HepG2 (cell line): Measurements from ENCODE around the gene PRR23E. TPM values are rescaled to one million over a fixed set of nuclear protein-coding genes. Genes with fewer than 3 reads are reported as not detected.

Experiments used
- ATAC-seq: fragments of 200-7000 bp; cut with Tn5 transposase; 3 replicates; pipeline ENCODE4 v1.9.1; 2020; ENCODE audit warnings: mild to moderate bottlenecking, moderate library complexity
- BruUV-seq: library from RNA; stranded (reverse); fragments of 400-500 nt; replicated peaks from 2 replicates; lab custom pipeline; 2021; lab: Mats Ljungman, UMichigan
- CTCF ChIA-PET: fragments of 300-600 bp; formaldehyde crosslinking; extraction: SDS; loops from one replicate; lab custom pipeline; 2021; ENCODE audit warnings: low total read pairs, inconsistent platforms, low intra/inter-chr PET ratio; lab: Yijun Ruan, JAX
- POLR2A ChIA-PET: fragments of 350-600 bp; sonication (Branson Sonifier 250); formaldehyde crosslinking; loops from one replicate; lab custom pipeline; 2020; ENCODE audit warnings: antibody characterized with exemption, inconsistent platforms; lab: Yijun Ruan, JAX
- DNase-seq: peaks from one replicate; pipeline ENCODE4 v3.0.0-alpha.2; 2015; ENCODE audit warnings: low spot score
- FAIRE-seq: peaks from 3 replicates; lab custom pipeline; 2011; peaks lifted over from hg19 to GRCh38; lab: Jason Lieb, UNC
- H2AFZ ChIP-seq: one replicate; pipeline ENCODE4 v1.6.1; 2011; ENCODE audit warnings: low read length, inconsistent platforms
- H3K27ac ChIP-seq: fragments of 300-600 bp; 3 replicates; pipeline ENCODE4 v1.8.0; 2011; ENCODE audit warnings: mixed run types, mild to moderate bottlenecking, mixed read lengths, low read length, inconsistent platforms; ENCODE audit not compliant: insufficient read depth; ENCODE audit errors: extremely low read length
- H3K27me3 ChIP-seq, 2 experiments: fragments of 200-600 bp in 1 of 2; 2 replicates in 1 of 2; 3 replicates in 1 of 2; pipeline versions ENCODE4 v1.6.0 to v1.8.0; 2011; ENCODE audit warnings: low read length in 2 of 2, mild to moderate bottlenecking in 2 of 2, moderate library complexity in 2 of 2, inconsistent platforms in 1 of 2; ENCODE audit not compliant: insufficient read depth in 2 of 2, control insufficient read depth in 1 of 2
- H3K36me3 ChIP-seq, 2 experiments: fragments of 200-600 bp in 1 of 2; replicated peaks in 1 of 2; 2 replicates in 1 of 2; 3 replicates in 1 of 2; pipeline versions ENCODE4 v1.5.1 to v1.8.0; 2011; ENCODE audit warnings: low read length in 2 of 2, inconsistent platforms in 1 of 2; ENCODE audit not compliant: insufficient read depth in 2 of 2, control insufficient read depth in 1 of 2
- H3K4me1 ChIP-seq: 2 replicates; pipeline ENCODE4 v1.5.1; 2012; ENCODE audit warnings: low read length, inconsistent platforms; ENCODE audit not compliant: insufficient read depth
- H3K4me2 ChIP-seq: 2 replicates; pipeline ENCODE4 v1.6.0; 2011; ENCODE audit warnings: low read depth, low read length, inconsistent platforms
- H3K4me3 ChIP-seq, 3 experiments: fragments of 200-600 bp in 1 of 3; sonication (generic), shearing (Covaris generic) in 1 of 3; replicated peaks in 1 of 3; 2 replicates each; pipeline ENCODE4 v1.5.1; 2011 to 2016; ENCODE audit warnings: low read length in 3 of 3, inconsistent platforms in 2 of 3, low read depth in 2 of 3, mild to moderate bottlenecking in 2 of 3, control low read depth in 1 of 3, mixed read lengths in 1 of 3; ENCODE audit not compliant: insufficient read depth in 1 of 3
- H3K79me2 ChIP-seq: one replicate; pipeline ENCODE4 v1.6.1; 2011; ENCODE audit warnings: low read length, inconsistent platforms; ENCODE audit not compliant: insufficient read depth
- H3K9ac ChIP-seq: 2 replicates; pipeline ENCODE4 v1.6.0; 2011; ENCODE audit warnings: mild to moderate bottlenecking, low read depth, low read length, inconsistent platforms; ENCODE audit not compliant: insufficient read depth
- H3K9me3 ChIP-seq: 2 replicates; pipeline ENCODE4 v1.5.1; 2012; ENCODE audit warnings: mild to moderate bottlenecking, low read length
- H4K20me1 ChIP-seq: 2 replicates; pipeline ENCODE4 v1.6.0; 2011; ENCODE audit warnings: inconsistent platforms, mild to moderate bottlenecking, low read length, moderate library complexity; ENCODE audit not compliant: insufficient read depth
- RAD51 ChIP-seq: fragments of 450-650 bp; IDR thresholded peaks from 2 replicates; pipeline ENCODE4 v1.6.1; 2016; ENCODE audit warnings: borderline replicate concordance
- USF2 ChIP-seq, 2 experiments: sonication (generic) in 1 of 2; formaldehyde crosslinking in 1 of 2; IDR thresholded peaks; 2 replicates each; pipeline versions ENCODE4 v1.5.1 to v1.6.1; 2011 to 2020; ENCODE audit warnings: borderline replicate concordance in 1 of 2, low read depth in 1 of 2, low read length in 1 of 2, mild to moderate bottlenecking in 1 of 2, missing genetic modification reagents in 1 of 2, moderate library complexity in 1 of 2
- ZNF280D ChIP-seq: sonication (generic); formaldehyde crosslinking; IDR thresholded peaks from 2 replicates; pipeline ENCODE4 v1.5.1; 2020; ENCODE audit warnings: mild to moderate bottlenecking, missing genetic modification reagents
- WGBS: methylation state at CpG from one replicate; pipeline ENCODE4 v1.1.6; 2017; ENCODE audit warnings: low lambda C conversion rate; 5-methylcytosine and 5-hydroxymethylcytosine counted together
- in situ Hi-C: cut with HindIII; loops from 2 replicates; pipeline ENCODE4 v1.10.0; 2017; ENCODE audit warnings: low pct_unique_long_range_greater_than_20kb; ENCODE audit not compliant: extremely low pct_ligation_motif_present
- intact Hi-C: fragments of 100-400 bp; cut with micrococcal nuclease; formaldehyde crosslinking; loops from one replicate; pipeline ENCODE4 v1.10.0; 2022; ENCODE audit not compliant: unreplicated experiment
- polyA plus RNA-seq, 8 experiments: library from polyadenylated mRNA; depleted of rRNA in 3 of 8; stranded (reverse) in 7 of 8; unstranded in 1 of 8; fragments of >200 nt; fragmentation: Illumina TruSeq in 4 of 8; extraction: Trizol in 4 of 8; gene quantifications; 2 replicates each; pipeline versions ENCODE4 v1.2.1 to v1.2.3, GENCODE V29; 2011 to 2016; ENCODE audit warnings: low read depth in 4 of 8, missing spikeins in 1 of 8, mixed read lengths in 1 of 8; ENCODE audit not compliant: insufficient read depth in 1 of 8
- total RNA-seq, 5 experiments: library from RNA; depleted of rRNA; stranded (reverse); fragments of >200 nt; fragmentation: Illumina TruSeq; extraction: Trizol; gene quantifications; 2 replicates each; pipeline ENCODE4 v1.2.3, GENCODE V29; 2016; ENCODE audit warnings: low read depth in 1 of 5
- TF ChIP-seq, protein P1 (sequence below): sonication (generic); formaldehyde crosslinking; IDR thresholded peaks from 2 replicates; pipeline ENCODE4 v1.5.0; 2020; ENCODE audit warnings: mild to moderate bottlenecking, low read depth, missing genetic modification reagents, borderline replicate concordance

PRR23E gene
- total and polyA plus RNA-seq, 2 of the 13 experiments (the other 11 are each of a cell fraction or from before 2014, with no cell fraction given): not detected

DNA sequence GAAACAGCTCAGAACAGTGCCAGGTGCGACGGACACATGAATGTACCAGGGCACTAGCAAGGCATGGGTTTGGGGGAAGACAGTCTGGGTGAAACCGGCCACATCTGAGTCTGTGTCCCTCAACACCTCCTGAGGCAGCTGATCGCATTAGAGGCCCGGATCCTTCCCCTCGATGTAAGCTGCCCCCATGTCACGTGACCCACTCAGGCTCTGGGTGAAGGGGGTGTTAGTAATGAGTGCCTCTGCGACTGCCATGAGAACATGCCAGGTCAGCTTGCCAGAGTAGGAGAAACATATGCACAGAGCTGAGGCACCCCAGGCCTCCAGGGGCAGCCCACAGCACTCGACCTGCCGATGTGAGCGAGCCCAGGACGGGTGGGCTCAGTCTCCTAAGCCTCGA lies 29.7 kb downstream of the PRR23E start:
- DNase-seq: no peak
- 40% methylated on average over 6 of the region's 13 CpGs for WGBS
- no peaks in the 10 kb centered on the region for H3K36me3 ChIP-seq
- H2AFZ ChIP-seq: no peak overlapping the region
- no peaks in the 10 kb centered on the region for H3K79me2 ChIP-seq
- H3K27ac ChIP-seq: no peak overlapping the region
- ChIA-PET CTCF (no interaction called here), POLR2A (no interaction called here)
- H3K4me3 ChIP-seq: no peak overlapping the region
- no TSS peak for BruUV-seq
- no peak overlapping the region for H3K9ac ChIP-seq
- H3K27me3 ChIP-seq: peaks cover 2 to 32% of the 10 kb centered on the region in 2 experiments; a peak in 3 of 5 replicates
- TF ChIP-seq USF2 (IDR thresholded peaks at IDR 0.05; ENCODE audit: low read depth, low read length) (peak; percentile 59), USF2 (CRISPR knock-in tag; IDR thresholded peaks at IDR 0.05; ENCODE audit: borderline replicate concordance) (no peak), RAD51 (peak; percentile 87), ZNF280D (CRISPR knock-in tag) (no peak)
- TF ChIP-seq, protein P1, sequence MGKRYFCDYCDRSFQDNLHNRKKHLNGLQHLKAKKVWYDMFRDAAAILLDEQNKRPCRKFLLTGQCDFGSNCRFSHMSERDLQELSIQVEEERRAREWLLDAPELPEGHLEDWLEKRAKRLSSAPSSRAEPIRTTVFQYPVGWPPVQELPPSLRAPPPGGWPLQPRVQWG (CRISPR knock-in tag): no peak
- H3K4me1 ChIP-seq: peaks cover 12% of the 10 kb centered on the region; the same call in 1 of the 2 replicates
- ATAC-seq: no peak
- H3K9me3 ChIP-seq: no peaks in the 10 kb centered on the region
- H3K4me2 ChIP-seq: no peak overlapping the region
- no peak for FAIRE-seq
- H4K20me1 ChIP-seq: no peaks in the 10 kb centered on the region
- in situ Hi-C loops (no loop called here), intact Hi-C loops (no loop called here)
